H9 (cell line): ENCODE measurements around the gene PXYLP1. TPM values are rescaled to one million over a fixed set of nuclear protein-coding genes. Genes with fewer than 3 reads are reported as not detected.

Source experiments
- DNase-seq: peaks from one replicate; pipeline ENCODE4 v3.0.0-alpha.2; 2017
- H2AFZ ChIP-seq: one replicate; pipeline ENCODE4 v1.6.1; 2013; ENCODE audit warnings: mild to moderate bottlenecking, low read length, control low read depth, moderate library complexity
- H2AK5ac ChIP-seq: 2 replicates; pipeline ENCODE4 v1.6.1; 2013; ENCODE audit warnings: low read length, control low read depth, mixed read lengths; ENCODE audit not compliant: insufficient read length
- H2BK120ac ChIP-seq: one replicate; pipeline ENCODE4 v1.6.1; 2013; ENCODE audit warnings: low read depth, mild to moderate bottlenecking, low read length, control low read depth, inconsistent platforms; ENCODE audit not compliant: poor library complexity, severe bottlenecking
- H2BK12ac ChIP-seq: 2 replicates; pipeline ENCODE4 v1.6.1; 2013; ENCODE audit warnings: low read length, control low read depth, mixed read lengths, low read depth; ENCODE audit not compliant: insufficient read length
- H2BK15ac ChIP-seq: 2 replicates; pipeline ENCODE4 v1.6.1; 2013; ENCODE audit warnings: low read depth, low read length, control low read depth
- H2BK20ac ChIP-seq: one replicate; pipeline ENCODE4 v1.6.1; 2013; ENCODE audit warnings: low read depth, mild to moderate bottlenecking, low read length, control low read depth, inconsistent platforms; ENCODE audit not compliant: poor library complexity, severe bottlenecking
- H2BK5ac ChIP-seq: 2 replicates; pipeline ENCODE4 v1.6.1; 2013; ENCODE audit warnings: low read length, control low read depth, mixed read lengths; ENCODE audit not compliant: insufficient read length
- H3K14ac ChIP-seq: 2 replicates; pipeline ENCODE4 v1.6.1; 2013; ENCODE audit warnings: low read length, control low read depth; ENCODE audit not compliant: insufficient read depth
- H3K18ac ChIP-seq: 2 replicates; pipeline ENCODE4 v1.6.1; 2013; ENCODE audit warnings: low read depth, mild to moderate bottlenecking, mixed read lengths, low read length, control low read depth; ENCODE audit not compliant: insufficient read length
- H3K23ac ChIP-seq: 2 replicates; pipeline ENCODE4 v1.6.1; 2013; ENCODE audit warnings: low read length, control low read depth, mixed read lengths, low read depth; ENCODE audit not compliant: insufficient read length
- H3K23me2 ChIP-seq: 2 replicates; pipeline ENCODE4 v1.6.1; 2013; ENCODE audit warnings: low read depth, mild to moderate bottlenecking, mixed read lengths, low read length, control low read depth; ENCODE audit not compliant: insufficient read length, poor library complexity, severe bottlenecking
- H3K27ac ChIP-seq: 2 replicates; pipeline ENCODE4 v1.5.1; 2013; ENCODE audit warnings: low read length, control low read depth, mixed read lengths, low read depth; ENCODE audit not compliant: insufficient read length
- H3K27me3 ChIP-seq: 2 replicates; pipeline ENCODE4 v1.6.1; 2013; ENCODE audit warnings: low read length, control low read depth, inconsistent platforms; ENCODE audit not compliant: insufficient read depth
- H3K4ac ChIP-seq: 2 replicates; pipeline ENCODE4 v1.6.1; 2013; ENCODE audit warnings: low read depth, mild to moderate bottlenecking, control low read depth, inconsistent platforms, low read length, moderate library complexity
- H3K4me1 ChIP-seq: 2 replicates; pipeline ENCODE4 v1.6.1; 2013; ENCODE audit warnings: low read length, control low read depth, inconsistent platforms; ENCODE audit not compliant: insufficient read depth
- H3K4me2 ChIP-seq: 2 replicates; pipeline ENCODE4 v1.6.1; 2013; ENCODE audit warnings: low read length, control low read depth, mixed read lengths; ENCODE audit not compliant: insufficient read length, insufficient read depth
- H3K56ac ChIP-seq: 2 replicates; pipeline ENCODE4 v1.6.1; 2013; ENCODE audit warnings: low read depth, mild to moderate bottlenecking, mixed read lengths, low read length, control low read depth; ENCODE audit not compliant: insufficient read length
- H3K79me1 ChIP-seq: 2 replicates; pipeline ENCODE4 v1.6.1; 2013; ENCODE audit warnings: low read depth, mild to moderate bottlenecking, moderate library complexity, low read length, control low read depth, inconsistent platforms; ENCODE audit not compliant: insufficient read depth, poor library complexity, severe bottlenecking
- H3K79me2 ChIP-seq: 2 replicates; pipeline ENCODE4 v1.6.1; 2013; ENCODE audit warnings: low read length, control low read depth, inconsistent platforms; ENCODE audit not compliant: insufficient read depth
- H3K9ac ChIP-seq: 2 replicates; pipeline ENCODE4 v1.6.1; 2013; ENCODE audit warnings: low read length, control low read depth, mixed read lengths; ENCODE audit not compliant: insufficient read length; ENCODE audit errors: extremely low read depth
- H3K9me3 ChIP-seq: one replicate; pipeline ENCODE4 v1.6.1; 2013; ENCODE audit warnings: low read depth, low read length, inconsistent platforms; ENCODE audit not compliant: control insufficient read depth
- H3T11ph ChIP-seq: one replicate; pipeline ENCODE4 v1.6.1; 2013; ENCODE audit warnings: mild to moderate bottlenecking, low read length, control low read depth, inconsistent platforms
- H4K20me1 ChIP-seq: one replicate; pipeline ENCODE4 v1.6.1; 2013; ENCODE audit not compliant: control insufficient read depth, insufficient read length, insufficient read depth
- H4K5ac ChIP-seq: 2 replicates; pipeline ENCODE4 v1.6.1; 2013; ENCODE audit warnings: low read depth, mild to moderate bottlenecking, mixed read lengths, low read length, control low read depth; ENCODE audit not compliant: insufficient read length
- H4K8ac ChIP-seq: replicated peaks from 2 replicates; pipeline ENCODE4 v1.6.1; 2013; ENCODE audit warnings: low read length, control low read depth, mixed read lengths, low read depth; ENCODE audit not compliant: insufficient read length
- H4K91ac ChIP-seq: 2 replicates; pipeline ENCODE4 v1.6.1; 2013; ENCODE audit warnings: low read depth, mild to moderate bottlenecking, moderate library complexity, mixed read lengths, low read length, control low read depth; ENCODE audit not compliant: insufficient read length
- H3K27ac Mint-ChIP-seq, 3 experiments: 2 replicates in 2 of 3; 3 replicates in 1 of 3; pipeline ENCODE4 v1.8.0; 2020 to 2021; ENCODE audit warnings: mixed read lengths in 3 of 3, mild to moderate bottlenecking in 1 of 3, moderate library complexity in 1 of 3
- H3K27me3 Mint-ChIP-seq: 2 replicates; pipeline ENCODE4 v1.8.0; 2021; ENCODE audit warnings: low read depth, mild to moderate bottlenecking, moderate library complexity, mixed read lengths
- H3K36me3 Mint-ChIP-seq, 3 experiments: 2 replicates in 2 of 3; 3 replicates in 1 of 3; pipeline ENCODE4 v1.8.0; 2020 to 2021; ENCODE audit warnings: low read depth in 3 of 3, mixed read lengths in 3 of 3; ENCODE audit not compliant: insufficient read depth in 1 of 3
- H3K4me1 Mint-ChIP-seq, 2 experiments: 2 replicates each; pipeline ENCODE4 v1.8.0; 2020; ENCODE audit warnings: mixed read lengths in 2 of 2
- H3K4me3 Mint-ChIP-seq, 2 experiments: 2 replicates in 1 of 2; 3 replicates in 1 of 2; pipeline ENCODE4 v1.8.0; 2020 to 2021; ENCODE audit warnings: mild to moderate bottlenecking in 2 of 2, mixed read lengths in 2 of 2, moderate library complexity in 1 of 2
- H3K9me3 Mint-ChIP-seq, 2 experiments: 2 replicates in 1 of 2; 3 replicates in 1 of 2; pipeline ENCODE4 v1.8.0; 2020; ENCODE audit warnings: mild to moderate bottlenecking in 2 of 2, mixed read lengths in 2 of 2, moderate library complexity in 1 of 2
- CTCF ChIP-seq: fragments of 200-600 bp; sonication (generic); conservative IDR thresholded peaks from 3 replicates; pipeline ENCODE4 v1.8.0; 2021; ENCODE audit warnings: antibody characterized with exemption, mild to moderate bottlenecking
- WGBS: extraction: QIAGEN DNeasy Blood & Tissue Kit; methylation state at CpG from one replicate; pipeline ENCODE4 v1.1.7; 2013; ENCODE audit warnings: missing lambda C conversion rate, low lambda C conversion rate, mixed read lengths; ENCODE audit not compliant: insufficient read length; ENCODE audit errors: extremely low coverage; 5-methylcytosine and 5-hydroxymethylcytosine counted together
- total RNA-seq: library from RNA; stranded (reverse); gene quantifications from 2 replicates; pipeline ENCODE4 v1.2.1, GENCODE V29; 2021

PXYLP1 gene
- total RNA-seq, 1 experiment from 2014 or later = 17.9 TPM

- H3K27ac ChIP-seq = no peak overlapping the region
- no peak overlapping the region for H3K18ac ChIP-seq
- H3K56ac ChIP-seq = no peak overlapping the region
- H2BK120ac ChIP-seq = no peak overlapping the region
- no peak overlapping the region for H3K14ac ChIP-seq
- peaks cover 3% of the 10 kb centered on the region; the same call in 1 of the 2 replicates for H3K4me1 ChIP-seq
- Mint-ChIP-seq H3K9me3 (peaks cover 6 to 9% of the 10 kb centered on the region in 2 experiments), H3K27ac (no peak overlapping the region), H3K27me3 (peaks cover 32% of the 10 kb centered on the region), H3K4me3 (no peak overlapping the region), H3K4me1 (peaks cover 41 to 44% of the 10 kb centered on the region in 2 experiments), H3K36me3 (peaks cover 1 to 4% (median 4%) of the 10 kb centered on the region in 3 experiments; a peak in 6 of 7 replicates)
- H2AFZ ChIP-seq = no peak overlapping the region
- H2BK15ac ChIP-seq = no peak overlapping the region
- no peak overlapping the region for H3K4me2 ChIP-seq
- H4K20me1 ChIP-seq = no peaks in the 10 kb centered on the region
- no peak overlapping the region for H3K23ac ChIP-seq
- no peaks in the 10 kb centered on the region for H3K79me2 ChIP-seq
- no peaks in the 10 kb centered on the region for H3K9me3 ChIP-seq
- H4K8ac ChIP-seq = no peak overlapping the region
- H2BK20ac ChIP-seq = no peak overlapping the region
- no peak overlapping the region for H4K91ac ChIP-seq
- no CpG with 5 or more reads among the region's 2 CpGs for WGBS
- no peak overlapping the region for H3K9ac ChIP-seq
- TF ChIP-seq CTCF = no peak
- H4K5ac ChIP-seq = no peak overlapping the region
- no peak overlapping the region for H2BK12ac ChIP-seq
- no peak overlapping the region for H2AK5ac ChIP-seq
- peaks cover 14% of the 10 kb centered on the region for H3K23me2 ChIP-seq
- no peak for DNase-seq
- H2BK5ac ChIP-seq = no peak overlapping the region
- no peak overlapping the region for H3T11ph ChIP-seq
- peaks cover 7% of the 10 kb centered on the region; the same call in 1 of the 2 replicates for H3K27me3 ChIP-seq
- H3K4ac ChIP-seq = no peak overlapping the region
- H3K79me1 ChIP-seq = no peaks in the 10 kb centered on the region
These were observed 3.2 kb upstream of the PXYLP1 start for GRCh38 chr3:141228395-141228794.
